Tibial nerve (tissue), 4 donors: ENCODE data around the gene MICU1.

Source experiments
- EP300 ChIP-seq, 2 donors: sonication (generic); formaldehyde crosslinking; IDR thresholded peaks; one replicate each; pipeline ENCODE4 v1.6.1; 2017; ENCODE audit warnings: antibody characterized with exemption in 2 of 2, mild to moderate bottlenecking in 1 of 2
- TF ChIP-seq, protein P1 (sequence below), 5 experiments: fragments of 200-600 bp in 3 of 5; fragments of 450-650 bp in 2 of 5; sonication (generic) in 3 of 5; IDR thresholded peaks; one replicate each; pipeline ENCODE4 v1.5.1; 2016 to 2019; ENCODE audit warnings: antibody characterized with exemption in 5 of 5, mild to moderate bottlenecking in 3 of 5, moderate library complexity in 2 of 5

- no peak for TF ChIP-seq EP300 (IDR thresholded peaks at IDR 0.05)
- TF ChIP-seq, protein P1, sequence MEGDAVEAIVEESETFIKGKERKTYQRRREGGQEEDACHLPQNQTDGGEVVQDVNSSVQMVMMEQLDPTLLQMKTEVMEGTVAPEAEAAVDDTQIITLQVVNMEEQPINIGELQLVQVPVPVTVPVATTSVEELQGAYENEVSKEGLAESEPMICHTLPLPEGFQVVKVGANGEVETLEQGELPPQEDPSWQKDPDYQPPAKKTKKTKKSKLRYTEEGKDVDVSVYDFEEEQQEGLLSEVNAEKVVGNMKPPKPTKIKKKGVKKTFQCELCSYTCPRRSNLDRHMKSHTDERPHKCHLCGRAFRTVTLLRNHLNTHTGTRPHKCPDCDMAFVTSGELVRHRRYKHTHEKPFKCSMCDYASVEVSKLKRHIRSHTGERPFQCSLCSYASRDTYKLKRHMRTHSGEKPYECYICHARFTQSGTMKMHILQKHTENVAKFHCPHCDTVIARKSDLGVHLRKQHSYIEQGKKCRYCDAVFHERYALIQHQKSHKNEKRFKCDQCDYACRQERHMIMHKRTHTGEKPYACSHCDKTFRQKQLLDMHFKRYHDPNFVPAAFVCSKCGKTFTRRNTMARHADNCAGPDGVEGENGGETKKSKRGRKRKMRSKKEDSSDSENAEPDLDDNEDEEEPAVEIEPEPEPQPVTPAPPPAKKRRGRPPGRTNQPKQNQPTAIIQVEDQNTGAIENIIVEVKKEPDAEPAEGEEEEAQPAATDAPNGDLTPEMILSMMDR (IDR thresholded peaks at IDR 0.05): no peak
Observed at GRCh38 chr10:72557362-72557761, 68.5 kb downstream of the MICU1 start.
